H54 (cell line): ENCODE measurements around the gene PARVG.

ENCODE experiments used
- DNase-seq: peaks from one replicate; pipeline ENCODE4 v3.0.0; 2011; ENCODE audit warnings: low spot score, mixed read lengths; ENCODE audit not compliant: insufficient read length
- FAIRE-seq: peaks from 3 replicates; lab custom pipeline; 2011; peaks lifted over from hg19 to GRCh38; lab: Jason Lieb, UNC
- POLR2A ChIP-seq: IDR thresholded peaks from 2 replicates; pipeline ENCODE4 v1.6.1; 2011; ENCODE audit warnings: low read depth, mild to moderate bottlenecking, low read length

PARVG gene

DNA sequence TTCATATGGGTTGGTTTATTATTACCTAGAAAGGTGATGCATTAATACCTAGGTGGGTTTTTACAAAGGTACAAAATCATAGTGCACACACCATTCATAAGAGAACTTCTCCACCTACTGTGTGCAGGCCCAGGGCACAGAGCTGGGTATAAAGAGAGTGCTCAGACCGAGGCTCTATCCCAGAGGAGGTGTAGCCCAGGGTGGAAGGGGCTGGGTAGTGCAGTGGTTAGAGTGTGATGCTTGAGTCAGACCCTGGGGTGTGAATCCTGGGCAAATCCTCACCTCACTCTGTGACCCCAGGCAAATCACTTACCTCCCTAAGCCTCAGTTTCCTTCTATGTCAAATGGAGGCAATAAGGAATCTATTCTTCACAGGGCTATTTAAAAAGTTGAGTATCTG, 32.2 kb downstream of the PARVG start:
- FAIRE-seq: no peak
- TF ChIP-seq POLR2A: no peak

DNA sequence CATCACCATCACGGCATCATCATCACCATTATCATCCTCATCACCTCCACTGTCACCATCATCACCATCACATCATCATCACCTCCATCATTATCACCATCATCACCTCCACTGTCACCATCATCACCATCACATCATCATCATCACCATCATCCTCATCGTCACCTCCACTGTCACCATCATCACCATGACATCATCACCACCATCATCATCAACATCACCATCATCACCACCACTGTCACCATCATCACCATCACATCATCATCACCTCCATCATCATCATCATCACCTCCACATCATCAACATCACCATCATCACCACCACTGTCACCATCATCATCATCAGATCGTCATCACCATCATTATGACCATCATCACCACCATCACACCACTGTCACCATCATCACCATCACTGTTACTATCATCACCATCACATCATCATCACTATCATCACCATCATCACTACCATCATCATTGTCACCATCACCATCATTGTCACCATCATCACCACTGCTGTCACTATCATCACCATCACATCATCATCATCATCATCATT, 32.8 kb downstream of the PARVG start:
- TF ChIP-seq POLR2A: no peak
- DNase-seq (no peak), FAIRE-seq (no peak)

More for the DNA sequence above, 32.2 kb downstream of the PARVG start:
- DNase-seq: no peak

DNA sequence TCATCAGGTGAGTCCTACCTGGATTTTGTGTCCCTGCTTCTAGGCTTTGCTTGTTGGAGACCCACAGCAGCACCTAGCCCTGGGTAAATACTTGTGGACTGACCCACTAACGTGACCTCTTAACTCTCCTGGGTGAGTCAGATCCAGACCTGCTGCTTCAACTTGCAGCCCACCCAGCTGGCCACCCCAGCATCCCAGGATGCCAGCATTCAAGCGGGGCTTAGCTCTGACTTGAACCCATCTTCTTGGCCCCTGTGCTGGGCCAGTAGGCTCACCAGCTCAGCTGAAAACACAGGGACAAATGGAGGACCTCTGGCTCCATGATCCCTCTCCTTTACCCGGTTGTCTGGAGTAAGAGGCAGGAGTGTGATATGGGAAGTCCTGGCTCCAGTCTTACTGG, 33.5 kb downstream of the PARVG start:
- no peak for FAIRE-seq
- no peak for DNase-seq

DNA sequence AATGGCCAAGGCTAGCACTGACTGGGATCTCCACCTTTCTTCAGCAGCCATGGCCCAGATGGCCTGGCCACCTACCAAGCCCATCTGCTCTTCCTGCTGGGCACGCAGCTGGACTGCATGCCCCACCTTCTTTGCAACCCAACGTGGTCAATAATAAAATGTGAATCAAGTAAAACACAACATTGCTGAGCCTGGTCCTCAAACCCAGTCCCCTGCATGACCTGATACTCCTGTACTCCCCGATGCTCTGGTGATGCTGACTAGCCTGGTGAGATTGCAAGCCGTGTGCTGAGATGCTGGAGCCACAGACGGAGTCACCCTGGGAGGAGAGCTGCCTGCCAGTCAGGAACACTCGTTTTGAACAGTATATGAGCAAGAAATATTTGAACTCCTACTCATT, 34.0 kb downstream of the PARVG start:
- DNase-seq (no peak), FAIRE-seq (no peak)
- no peak for TF ChIP-seq POLR2A

More for the DNA sequence above, 33.5 kb downstream of the PARVG start:
- no peak for TF ChIP-seq POLR2A

DNA sequence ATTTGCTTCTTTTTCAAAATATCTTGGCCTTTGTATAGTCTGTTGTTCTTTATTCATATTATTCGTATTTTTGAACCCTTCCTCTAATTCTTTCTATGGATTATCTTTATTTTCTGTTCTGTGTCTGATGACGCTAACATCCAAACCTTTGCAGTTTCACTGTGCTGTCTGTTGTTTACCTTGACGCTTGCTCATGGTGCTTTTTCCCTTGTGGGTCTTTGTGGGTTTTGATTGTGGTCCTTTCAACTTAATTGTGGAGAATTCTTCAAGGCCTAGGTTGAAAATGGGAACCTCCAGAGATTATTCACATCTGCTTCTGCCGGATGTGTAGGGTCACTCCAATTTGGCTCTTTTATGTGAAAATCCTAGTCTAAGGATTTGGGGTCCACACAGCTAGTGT, 34.6 kb downstream of the PARVG start:
- DNase-seq: no peak
- no peak for TF ChIP-seq POLR2A
- no peak for FAIRE-seq

DNA sequence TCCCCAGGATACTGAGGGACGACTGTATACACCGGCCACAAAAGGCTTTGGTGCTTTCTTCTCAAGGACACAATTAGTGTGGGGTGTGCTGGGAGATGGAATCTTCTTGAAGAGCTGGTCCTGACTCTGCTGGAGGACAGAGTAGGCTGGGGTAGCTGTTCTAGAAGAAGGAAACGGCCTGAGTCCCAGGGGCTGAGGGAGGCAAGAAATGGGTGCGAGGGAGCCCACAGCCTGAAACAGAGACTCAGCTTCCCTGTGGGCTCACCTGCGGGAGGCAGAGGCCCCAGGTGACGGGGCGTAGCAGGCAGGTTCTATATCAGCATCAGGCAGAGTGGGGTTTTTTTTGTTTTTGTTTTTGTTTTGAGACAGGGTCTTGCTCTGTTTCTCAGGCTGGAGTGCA, 36.6 kb downstream of the PARVG start:
- FAIRE-seq (no peak), DNase-seq (no peak)
- no peak for TF ChIP-seq POLR2A

DNA sequence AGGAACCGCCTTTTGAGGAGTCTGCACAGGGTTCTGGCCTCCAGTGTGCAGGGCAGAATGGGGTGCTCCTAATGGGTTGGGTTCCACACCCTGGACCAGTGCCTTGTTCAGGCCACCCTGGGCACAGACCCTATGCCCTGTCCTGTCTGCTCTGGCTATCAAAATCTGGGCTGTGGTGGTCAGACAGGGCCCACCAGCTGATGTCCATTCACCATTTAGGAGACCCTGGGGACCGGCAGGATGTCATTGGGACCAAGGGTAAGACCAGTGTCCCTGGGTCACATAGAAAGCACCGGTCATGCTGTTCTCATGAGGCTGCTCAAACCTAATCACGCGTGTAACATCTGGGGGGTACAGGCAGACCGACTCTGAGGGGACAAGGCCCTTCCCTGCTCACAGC, 37.3 kb downstream of the PARVG start:
- TF ChIP-seq POLR2A: no peak
- no peak for FAIRE-seq
- DNase-seq: no peak

DNA sequence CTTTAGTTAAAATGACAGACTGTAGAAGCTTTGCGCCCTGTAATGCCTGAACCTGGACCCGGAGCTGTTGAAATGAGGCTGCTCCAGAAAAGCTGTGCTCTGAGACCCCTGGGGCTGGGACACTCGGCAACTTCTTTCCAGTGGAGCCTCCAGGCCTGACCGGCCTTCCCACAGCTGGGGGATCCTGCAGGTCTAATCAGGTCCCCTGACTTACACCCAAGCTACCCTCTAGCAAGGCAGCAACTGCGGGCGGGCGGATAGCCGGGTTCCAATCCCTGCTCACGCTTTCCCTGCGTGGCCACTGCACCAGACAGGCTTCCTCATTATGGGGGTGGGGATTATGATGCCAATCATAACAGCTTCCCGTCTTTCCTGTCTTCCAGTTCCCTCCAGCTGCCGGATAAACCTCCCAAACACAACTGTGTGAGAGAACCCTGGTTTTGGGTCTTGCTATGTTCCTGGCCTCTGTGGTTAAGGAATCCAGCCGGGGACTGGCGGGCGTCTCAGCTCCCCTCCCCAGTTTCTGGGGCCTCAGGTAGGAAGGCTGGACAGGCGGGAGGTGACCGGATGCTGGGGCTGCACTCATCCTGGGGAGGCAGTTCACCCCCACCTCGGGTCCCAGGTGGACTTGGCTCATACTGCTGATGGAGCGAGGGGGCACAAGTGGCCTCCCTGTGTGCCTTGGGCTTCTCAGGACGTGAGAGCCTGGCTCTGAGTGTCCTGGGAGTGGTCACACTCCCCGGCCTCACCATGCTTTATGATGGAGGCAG, 38.6 kb downstream of the PARVG start:
- DNase-seq (no peak), FAIRE-seq (no peak)
- no peak for TF ChIP-seq POLR2A

DNA sequence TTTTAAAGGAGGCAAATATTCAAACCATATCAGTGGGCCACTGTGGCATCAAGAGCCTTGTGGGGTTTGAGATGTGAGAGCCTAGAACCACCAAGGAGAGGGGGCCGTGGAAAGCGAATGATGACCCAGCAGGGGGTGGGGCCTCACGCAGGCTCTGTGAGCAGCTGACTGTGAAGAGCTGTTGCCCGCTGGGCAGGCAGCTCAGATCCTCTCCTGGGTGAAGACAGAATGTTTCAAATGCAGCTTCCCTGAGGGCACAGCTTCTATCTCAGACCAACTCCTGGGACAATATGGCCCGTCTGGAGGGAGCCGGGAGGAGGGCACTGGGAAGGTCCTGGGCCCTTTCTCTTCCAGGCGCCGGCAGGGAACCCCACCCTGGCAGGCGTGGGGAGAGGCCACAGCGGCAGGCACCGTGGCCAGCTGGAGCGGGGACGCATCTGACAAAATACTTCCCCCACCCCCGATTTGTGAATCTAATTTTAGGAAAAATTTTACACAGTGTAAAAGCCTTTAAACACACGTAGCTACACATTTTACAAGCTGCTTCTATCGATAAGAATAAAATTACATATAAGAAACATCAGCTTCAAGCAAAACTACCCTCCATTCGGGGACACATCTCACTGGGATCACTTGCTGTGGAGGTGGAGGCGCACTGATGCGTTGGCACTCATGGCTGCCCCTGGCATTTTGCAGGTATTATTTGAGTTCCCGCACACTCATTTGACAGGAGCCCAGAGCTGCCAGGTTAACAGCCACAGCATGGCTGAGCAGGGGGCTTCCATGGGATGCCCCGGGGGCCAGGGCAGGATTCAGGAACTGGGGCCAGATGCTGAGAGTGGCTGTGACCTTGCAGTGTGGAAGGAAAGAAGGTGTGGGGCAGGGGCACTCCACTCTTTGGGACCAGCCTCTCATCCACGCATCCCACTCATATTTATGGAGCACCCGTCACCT, 40.3 kb downstream of the PARVG start:
- DNase-seq (no peak), FAIRE-seq (no peak)
- TF ChIP-seq POLR2A: no peak

DNA sequence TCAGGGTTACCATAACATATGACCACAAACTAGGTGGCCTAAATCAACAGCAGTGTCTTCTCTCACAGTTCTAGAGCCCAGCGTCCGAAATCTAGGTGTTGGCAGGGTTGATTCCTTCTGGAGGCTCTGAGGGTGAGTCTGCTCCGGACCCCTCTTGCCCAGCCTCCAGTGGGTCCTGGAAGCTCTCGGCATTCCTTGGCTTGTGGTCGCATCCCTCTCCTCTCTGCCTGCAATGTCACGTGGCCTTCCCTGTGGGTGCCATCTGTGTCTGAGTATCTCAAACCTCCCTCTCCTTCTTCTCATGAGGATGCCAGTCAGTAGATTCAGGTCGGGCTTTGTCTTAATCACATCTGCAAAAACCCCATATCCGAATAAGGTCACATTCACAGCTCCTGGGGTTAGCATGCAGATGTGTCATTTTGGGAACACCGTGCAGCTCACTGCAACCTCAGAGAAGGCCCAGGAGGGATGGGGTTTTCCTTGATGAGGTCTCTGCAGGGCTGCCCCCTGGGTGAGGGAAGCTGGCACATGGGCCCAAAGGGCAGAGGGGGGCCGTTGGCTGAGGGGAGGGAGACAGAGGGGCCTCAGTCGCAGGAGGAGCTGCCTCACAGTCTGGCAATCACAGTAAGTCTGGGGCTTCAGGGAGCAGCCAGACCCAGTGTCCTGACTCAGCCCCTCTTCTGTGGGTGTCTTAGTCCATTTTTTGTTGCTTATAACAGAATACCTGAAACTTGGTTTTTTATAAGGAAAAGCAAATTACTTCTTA, 41.2 kb downstream of the PARVG start:
- no peak for FAIRE-seq
- TF ChIP-seq POLR2A: no peak
- no peak for DNase-seq

DNA sequence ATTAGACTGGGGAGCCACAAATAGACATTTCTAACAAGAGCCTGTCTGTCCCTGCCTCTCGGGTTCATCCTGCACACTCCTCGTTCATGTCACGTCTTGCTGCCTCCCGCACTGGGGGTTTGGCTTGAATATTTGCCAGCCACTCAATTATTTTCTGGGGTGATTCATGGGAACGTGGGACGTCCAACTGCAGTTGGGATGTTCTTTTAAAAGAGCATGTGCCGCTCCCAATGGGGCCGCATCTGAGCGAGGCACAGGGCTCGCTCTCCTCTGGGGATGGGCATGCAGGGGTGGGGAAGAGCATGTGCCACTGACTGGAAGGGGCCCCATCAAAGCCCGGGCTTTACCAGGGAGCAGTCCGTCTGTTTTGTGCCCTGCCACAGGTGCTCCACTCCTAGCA, 43.4 kb downstream of the PARVG start:
- DNase-seq (no peak), FAIRE-seq (no peak)
- no peak for TF ChIP-seq POLR2A

DNA sequence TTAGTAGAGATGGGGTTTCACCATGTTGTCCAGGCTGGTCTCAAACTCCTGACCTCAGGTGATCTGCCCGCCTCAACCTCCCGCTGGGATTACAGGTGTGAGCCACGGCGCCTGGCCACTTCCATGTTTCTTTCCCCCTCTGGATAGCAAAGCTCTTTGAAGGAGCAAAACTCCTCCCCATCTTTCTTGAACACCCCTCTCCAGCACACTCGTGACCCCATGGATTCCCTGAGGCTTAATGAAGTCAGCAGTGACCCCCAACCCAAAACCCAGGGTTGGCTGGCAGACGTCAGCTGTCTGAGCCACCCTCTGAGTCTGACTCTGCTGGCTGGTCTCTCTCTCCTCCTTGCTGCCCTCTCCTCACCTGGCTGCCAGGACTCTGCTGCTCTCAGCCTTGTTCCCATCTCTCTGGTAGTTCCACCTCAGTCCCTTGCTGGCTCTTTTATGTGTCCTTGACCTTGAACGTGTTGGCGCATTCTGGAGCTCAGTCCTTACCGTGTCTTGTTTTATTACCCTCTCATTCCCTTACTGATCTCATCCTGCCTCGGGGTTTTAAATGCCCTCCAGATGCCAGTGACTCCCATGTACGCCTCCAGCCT, 44.5 kb downstream of the PARVG start:
- FAIRE-seq: no peak
- no peak for DNase-seq
- TF ChIP-seq POLR2A: no peak

DNA sequence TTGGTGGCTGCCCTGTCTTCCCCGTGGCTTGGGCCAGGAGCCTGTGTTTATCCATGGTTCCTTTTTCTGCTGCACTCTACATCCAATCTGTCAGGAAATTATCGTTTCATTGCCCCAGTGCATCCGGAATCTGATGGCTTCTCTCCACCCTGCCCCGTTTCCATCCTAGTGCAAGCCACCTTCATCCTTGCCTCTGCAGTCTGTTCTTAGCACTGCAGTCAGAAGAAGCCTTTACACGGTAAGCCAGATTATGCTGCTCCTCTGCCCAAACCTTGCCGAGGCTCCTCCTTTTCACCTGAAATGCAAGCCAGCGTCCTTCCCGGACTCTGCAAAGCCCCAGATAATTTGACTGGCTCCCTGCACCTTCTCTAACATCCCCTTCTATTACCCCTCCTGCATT, 45.1 kb downstream of the PARVG start:
- FAIRE-seq: no peak
- no peak for TF ChIP-seq POLR2A

More for the DNA sequence above, 45.1 kb downstream of the PARVG start:
- no peak for DNase-seq
